GM18909 (cell line): ENCODE data around the gene TEDC1.

Source experiments
- ATAC-seq: cut with Tn5 transposase; IDR thresholded peaks from one replicate; pipeline ENCODE4 v1.9.1; 2021; ENCODE audit warnings: mild to moderate bottlenecking; ENCODE audit not compliant: unreplicated experiment, poor library complexity

TEDC1 gene

DNA sequence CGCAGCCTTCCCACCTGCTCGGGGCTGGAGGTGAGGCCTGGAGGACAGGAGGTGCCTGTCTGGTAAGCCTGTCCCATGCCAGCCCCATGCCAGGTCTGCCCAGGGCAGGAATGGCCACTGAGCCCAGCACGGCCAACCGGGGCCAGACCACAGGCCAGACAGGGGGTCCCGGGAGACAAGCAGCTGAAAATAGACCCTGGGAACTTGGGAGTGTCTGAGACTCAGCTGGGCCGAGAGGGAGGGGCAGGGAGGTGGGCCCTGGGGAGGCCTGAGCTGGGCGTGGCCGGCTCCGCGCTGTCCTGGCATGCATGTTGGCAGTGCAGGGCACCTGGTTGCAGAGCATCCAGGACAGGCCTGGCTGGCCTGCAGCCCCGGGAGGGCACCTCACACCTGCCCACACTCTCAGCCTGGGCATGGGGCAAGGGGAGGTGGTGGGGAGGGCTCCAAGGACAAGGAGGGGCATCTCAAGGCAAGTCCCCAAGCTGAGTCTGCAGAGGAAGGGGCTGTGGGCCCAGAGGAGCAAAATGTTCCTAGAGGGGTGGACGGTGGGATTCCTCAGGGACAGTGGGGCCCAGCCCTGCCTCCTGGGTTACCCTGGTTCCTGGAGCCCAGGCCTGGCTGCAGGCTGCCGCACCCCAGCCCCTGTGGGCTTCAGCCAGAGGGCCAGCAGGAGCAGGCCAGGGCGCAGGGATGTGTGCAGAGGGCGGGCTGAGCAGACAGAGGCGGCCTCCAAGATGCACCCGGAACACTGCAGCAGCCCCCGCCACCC is 7.6 kb upstream of the TEDC1 start:
- ATAC-seq, result no peak

DNA sequence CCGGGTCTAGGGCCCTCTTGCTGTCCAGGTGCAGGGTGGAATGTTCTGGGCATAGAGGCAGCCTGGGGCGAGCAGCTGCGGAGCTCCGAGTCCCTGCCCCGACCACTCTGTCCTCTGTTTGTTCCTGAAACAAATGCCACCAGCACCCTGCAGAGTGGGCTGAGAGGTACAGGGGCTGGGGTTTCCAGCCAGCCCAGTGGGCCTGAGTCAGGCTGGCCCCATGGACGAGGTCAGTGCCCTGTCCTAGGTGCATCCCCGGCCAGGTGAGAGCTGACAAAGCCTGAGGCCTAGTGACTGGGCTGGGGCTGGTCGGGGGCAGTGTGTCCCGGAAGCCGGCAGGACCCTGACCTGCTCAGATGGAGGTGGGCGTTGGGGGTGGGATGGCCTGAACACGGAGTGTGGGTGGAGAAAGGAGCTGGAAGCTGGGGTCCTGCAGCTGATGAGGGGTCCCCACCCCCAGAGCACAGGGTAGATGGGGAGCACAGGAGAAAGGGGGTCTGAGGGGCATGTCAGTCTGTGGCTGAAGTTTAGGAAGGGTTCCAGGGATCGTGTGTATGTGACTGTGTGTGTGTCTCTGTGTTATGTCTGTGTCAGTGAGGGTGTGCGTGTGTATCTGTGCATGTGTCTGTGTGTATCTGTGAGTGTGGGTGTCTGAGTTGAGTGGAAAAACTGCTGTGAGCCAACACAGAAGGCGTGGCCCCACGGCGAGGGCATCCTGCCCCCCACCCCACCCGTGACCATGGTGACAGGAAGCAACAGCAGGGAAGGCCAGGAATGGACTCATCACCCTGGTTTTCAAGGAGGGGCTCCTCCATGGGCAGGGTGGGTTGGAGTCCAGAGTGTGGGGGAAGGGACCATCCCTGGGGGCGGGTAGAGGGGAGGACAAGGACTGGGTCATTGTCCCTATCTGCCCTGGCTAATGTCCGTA is 6.7 kb upstream of the TEDC1 start:
- ATAC-seq, result no peak

DNA sequence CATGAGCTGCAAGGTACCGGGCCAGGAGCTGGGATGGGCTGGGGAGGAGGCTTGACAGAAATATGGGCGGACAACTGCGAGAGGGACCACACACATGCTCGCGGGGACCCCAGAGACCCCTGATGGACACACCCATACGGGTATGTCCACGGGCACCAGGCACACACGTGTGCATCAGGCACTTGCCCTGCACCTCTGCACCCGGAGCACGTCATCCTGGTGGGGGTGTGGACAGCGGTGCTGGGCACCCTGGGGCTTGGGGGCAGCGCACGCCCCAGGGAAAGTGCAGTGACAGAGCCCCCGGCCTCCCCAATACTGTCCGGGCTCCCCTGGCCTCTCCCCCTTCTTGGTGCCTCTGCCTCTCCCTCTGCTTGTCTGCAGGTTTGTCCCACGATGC is 6.1 kb upstream of the TEDC1 start:
- no peak for ATAC-seq

DNA sequence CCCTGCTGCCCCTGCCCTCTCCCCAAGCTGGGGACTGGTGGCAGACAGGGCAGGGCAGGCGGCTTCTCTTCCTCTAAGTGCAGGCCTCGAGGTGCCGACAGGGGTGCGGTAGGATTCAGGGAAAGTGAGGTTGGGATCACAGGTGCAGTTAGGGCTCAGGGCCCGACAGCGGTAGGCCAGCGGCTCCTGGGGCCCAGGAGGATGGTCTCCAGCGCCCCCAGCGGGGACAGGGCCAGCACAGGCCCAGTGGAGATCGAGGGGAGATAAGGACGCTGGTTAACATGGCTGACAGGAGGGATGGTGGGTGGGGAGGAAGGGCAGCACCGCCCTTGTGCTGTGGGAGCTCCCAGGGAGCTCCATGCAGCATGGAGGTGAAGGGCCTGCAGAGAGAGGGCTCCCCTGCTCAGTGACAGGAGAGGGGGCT is 5.3 kb upstream of the TEDC1 start:
- no peak for ATAC-seq

DNA sequence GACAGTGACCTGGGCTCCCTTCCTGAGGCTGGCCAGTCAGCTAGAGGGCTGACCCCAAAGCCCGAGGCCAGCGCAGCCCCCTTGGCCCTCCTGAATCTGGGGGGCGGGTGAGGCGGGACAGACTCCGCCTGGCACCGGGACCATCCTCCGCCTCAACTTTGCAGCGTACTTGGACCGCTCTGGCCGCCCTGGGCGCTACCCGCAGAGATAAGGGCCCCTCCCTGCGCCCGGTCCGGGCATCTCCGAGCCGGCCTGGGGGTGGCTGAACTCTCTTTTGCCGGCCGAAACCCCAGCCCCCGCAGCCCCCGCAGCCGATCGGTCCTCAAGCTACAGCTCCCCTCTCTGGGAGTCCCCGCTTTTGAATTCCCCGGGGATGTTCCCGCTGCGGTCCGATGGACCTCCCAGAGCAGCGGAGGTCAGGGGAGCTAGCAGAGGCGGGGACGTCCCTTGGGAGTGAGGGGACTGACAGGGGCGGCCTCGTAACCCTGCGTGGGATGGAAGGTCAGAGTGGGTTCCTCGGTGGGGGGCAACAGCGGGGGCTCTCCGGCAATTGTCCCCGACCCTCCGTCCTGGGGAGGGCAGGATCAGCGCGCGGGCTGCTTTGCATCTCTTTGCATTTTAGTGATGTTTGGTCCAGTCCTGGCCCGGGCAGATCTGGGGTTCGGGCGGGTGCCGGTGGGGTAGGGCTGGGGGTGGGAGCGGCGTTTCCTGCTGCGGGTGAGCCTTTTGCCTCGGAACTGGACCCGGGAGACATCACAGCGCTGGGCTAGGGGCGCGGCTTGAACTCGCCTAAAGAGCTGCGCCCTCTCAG is 4.7 kb upstream of the TEDC1 start, which contains the start of gene CRIP1:
Gene CRIP1, plus strand, starts transcription at position 724 of the 811 bp plus-strand sequence. CDS start 374 bp downstream, outside the sequence.
- ATAC-seq, result no peak

DNA sequence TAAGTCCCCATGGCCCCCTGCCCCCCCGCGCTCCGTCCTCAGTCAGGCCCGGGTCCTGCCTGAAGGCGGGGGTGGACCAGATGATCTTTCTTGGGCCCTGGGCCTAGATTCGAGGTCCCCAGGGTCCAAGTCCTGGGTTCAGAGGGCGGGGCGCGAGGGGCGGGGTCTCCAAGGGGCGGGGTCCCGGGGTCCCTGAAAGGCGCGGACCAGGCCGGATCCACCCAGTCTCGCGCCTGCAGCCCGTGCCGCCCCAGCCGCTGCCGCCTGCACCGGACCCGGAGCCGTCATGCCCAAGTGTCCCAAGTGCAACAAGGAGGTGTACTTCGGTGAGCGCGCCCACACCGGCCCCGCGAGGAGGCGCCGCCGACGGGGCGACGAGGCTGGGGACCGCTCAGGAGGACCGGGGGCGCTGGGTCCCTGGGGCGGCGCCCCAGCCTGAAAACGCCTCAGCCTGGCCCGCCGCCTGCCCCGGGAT is 4.0 kb upstream of the TEDC1 start:
- ATAC-seq, result no peak

DNA sequence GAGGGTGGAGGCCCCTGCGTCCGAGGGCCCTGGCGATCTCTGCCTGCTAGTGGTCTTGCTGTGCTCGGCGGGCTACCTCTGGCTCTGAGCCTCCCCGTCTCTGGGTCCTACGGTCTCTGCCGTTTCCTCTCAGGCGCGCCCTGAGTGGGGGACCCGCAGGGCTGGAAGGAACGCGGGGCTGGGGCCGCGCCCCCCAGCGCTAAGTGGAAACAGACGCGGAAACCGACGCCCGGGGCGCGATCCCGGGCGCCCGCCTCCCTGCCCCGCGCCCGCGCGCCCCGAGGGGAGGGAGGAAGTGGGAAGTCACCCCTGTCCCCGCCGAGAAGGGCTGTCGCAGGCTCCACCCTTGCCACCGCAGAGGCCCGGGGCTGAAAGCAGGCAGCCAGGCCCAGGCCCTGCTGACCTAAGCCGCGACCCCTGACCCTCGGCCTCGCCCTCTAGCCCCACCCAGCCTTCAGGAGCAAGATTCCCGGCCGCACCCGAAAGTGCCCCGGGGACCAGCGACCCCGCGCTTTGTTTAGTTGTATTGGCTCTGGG is 3.5 kb upstream of the TEDC1 start:
- no peak for ATAC-seq

DNA sequence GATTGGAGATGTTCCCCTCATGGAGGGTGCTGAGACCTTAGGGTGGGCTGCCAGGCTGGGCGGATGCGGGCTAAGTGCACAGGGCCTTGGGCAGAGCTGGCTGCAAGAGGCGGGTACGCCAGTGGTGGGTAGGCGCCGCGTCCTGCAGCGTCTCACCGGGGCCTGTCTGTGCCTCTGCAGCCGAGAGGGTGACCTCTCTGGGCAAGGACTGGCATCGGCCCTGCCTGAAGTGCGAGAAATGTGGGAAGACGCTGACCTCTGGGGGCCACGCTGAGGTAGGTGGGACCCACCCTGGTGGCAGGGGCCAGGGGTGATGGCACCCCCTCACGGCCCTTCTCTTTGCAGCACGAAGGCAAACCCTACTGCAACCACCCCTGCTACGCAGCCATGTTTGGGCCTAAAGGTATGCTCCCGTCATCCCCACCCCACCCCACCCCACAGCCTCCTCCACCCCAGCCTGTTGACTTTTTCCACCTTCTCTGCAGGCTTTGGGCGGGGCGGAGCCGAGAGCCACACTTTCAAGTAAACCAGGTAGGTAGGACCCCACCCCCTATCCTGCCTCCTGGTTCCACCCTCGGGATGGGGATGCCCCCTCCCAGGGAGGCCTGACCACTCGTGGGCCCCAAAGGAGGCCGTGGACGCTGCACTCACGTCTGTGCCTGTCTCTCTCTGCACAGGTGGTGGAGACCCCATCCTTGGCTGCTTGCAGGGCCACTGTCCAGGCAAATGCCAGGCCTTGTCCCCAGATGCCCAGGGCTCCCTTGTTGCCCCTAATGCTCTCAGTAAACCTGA is 2.9 kb upstream of the TEDC1 start:
- ATAC-seq, result no peak

DNA sequence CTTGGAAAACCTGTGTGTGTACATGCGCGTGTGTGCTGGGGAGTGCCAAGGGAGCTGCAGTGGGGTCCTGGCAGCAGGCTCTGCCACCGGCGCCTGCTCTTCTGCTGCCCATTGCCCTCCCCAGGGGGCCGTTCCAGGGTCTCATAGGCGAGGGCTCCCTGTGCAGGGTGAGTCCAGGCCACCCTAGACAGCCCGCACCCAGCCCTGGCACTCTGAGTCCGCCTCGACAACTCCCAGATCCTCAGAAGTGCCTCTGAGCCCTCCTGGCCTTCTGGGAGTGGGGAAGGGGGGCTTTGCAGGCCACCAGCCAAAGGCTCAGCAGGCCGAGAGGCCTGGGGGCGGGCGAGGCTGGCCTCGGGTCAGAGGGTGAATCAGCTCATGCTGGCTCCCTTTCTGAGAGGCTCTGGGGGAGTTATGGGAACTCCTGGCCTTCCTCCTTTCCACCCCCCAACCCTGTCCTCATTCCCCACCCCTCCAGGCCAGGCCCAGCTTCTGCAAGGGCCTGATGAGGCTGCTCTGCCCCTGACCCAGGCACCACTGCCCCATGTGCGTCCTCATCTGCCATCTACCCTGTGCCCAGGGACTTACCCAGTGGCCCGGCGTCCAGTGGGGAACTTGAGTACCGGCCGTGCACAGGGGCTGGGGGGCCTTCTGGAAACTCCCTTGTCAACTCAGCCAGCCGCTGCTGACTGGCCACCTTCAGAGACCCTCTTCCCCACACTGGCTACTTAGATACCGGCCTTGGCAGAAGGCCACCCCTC is 2.1 kb upstream of the TEDC1 start:
- no peak for ATAC-seq

DNA sequence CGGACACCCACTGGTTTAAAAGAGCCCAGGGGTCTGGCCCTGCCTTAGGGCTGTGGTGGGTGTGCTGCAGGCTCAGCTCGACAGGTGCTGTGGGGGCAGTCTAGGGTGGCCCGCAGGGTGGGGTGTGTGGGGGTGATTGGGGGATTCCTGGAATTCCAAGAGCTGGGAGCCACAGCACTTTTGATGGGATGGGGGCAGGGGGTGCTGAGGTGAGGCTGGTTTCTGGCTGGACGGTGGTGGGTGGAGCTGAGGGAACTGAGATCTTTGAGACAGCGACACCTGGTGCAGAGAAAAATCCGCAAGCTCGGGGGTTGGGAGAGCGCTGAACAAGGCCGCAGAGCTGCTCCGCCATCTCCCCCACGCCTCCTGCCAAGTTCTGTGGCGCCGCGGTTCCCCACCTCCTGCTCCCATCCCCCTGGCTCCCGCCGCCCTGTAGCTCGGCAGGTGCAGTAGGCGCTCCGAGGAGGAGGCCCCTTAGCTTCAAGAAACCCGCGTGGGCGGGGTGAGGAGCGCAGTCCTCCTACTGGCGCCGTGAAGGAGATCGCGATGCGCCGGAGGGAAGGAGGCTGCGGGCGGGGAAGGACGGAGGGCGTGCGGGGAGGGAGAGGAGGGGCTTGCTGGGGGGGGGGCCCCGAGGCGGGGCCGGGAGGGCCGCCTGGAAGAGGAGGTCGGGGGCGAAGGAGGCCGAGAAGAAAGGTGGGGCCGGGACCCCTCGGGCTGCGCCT is 1.3 kb upstream of the TEDC1 start:
- ATAC-seq, result no peak

DNA sequence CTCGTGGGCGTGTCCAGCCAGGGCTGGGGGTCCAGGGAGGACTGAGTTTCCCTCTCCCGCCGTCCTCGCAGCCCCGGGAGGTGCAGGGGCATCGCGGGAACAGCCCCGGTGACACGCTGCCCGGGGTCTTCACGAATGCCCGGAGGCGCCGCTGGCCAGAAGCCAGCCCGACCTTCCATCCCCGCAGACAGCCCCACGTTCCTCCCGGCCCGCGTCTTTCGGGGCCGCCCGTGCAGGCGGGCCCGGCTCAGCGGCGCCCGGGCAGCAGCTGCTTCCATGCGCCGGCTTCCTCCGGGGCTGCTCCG is 827 bp upstream of the TEDC1 start:
- ATAC-seq, result peak; percentile 0

DNA sequence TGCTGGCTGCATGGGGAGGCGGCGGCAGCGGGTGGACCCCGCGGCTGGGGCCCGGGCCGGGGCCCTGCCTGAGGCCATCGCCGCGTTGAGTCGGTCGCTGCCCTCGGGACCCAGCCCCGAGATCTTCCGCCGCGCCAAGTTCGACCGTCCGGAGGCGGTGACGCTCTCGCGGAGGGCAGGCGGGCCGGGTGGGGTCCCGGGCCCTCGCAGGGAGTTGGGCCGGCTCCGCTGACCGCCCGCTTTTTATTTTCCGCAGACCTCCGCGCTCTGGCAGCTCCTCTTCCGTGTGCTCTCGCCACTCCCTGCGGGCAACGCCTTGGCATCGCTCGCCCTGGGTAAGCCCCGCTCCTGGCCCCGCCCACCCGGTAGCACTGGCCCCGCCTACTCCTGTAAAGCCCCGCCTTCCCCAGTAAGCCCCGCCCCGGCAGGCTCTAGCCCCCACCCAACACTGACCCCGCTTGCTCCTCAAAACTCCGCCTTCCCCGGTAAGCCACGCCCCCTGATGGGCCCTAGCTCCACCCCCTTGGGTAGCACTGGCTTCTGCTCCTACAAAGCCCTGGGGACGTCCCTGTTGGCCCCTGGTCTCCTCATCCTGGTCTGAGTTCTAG is 424 bp downstream of the TEDC1 start:
- ATAC-seq, result no peak

DNA sequence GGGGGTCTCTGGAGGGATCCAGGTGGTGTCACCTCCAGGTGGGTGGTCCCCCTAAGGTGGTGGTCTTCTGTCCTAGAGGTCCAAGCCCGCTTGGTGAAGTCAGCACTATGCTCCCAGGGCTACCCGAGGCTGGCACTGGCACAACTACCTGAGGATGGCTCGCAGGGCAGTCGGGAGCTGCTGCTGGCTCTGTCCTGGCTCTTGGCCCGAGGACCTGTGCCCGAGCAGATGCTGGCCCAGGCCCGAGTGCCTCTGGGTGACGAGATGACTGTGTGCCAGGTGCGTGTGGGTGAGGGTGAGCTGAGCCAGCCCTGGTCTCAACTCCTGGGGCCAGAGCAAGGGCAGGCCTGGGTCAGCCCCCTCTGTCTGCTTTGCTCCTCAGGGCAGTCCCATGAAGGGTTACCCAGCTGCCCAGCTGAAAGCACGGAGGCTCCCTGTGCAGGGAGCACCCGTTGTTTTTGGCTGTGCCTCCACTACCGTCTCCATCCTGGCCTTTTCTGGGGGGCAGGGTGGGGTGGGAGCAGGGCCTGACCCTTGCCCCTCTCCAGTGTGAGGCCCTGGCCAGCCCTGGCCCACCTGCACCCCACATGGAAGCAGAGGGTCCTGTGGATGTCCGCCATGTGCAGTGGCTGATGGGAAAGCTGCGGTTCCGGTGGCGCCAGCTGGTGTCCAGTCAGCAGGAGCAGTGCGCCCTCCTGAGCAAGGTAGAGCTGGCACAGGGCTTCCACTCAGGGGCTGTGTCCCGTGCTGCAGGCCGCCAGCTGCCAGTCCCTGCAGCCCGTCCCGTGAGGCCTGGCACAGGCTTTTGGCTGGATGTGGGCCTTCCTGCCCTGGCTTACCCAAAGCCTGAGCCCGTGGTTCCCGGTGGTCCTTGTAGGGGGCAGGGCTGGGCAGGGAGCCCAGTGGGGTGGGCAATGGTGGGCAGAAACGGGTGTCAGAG is 1.3 kb downstream of the TEDC1 start:
- ATAC-seq, result no peak

DNA sequence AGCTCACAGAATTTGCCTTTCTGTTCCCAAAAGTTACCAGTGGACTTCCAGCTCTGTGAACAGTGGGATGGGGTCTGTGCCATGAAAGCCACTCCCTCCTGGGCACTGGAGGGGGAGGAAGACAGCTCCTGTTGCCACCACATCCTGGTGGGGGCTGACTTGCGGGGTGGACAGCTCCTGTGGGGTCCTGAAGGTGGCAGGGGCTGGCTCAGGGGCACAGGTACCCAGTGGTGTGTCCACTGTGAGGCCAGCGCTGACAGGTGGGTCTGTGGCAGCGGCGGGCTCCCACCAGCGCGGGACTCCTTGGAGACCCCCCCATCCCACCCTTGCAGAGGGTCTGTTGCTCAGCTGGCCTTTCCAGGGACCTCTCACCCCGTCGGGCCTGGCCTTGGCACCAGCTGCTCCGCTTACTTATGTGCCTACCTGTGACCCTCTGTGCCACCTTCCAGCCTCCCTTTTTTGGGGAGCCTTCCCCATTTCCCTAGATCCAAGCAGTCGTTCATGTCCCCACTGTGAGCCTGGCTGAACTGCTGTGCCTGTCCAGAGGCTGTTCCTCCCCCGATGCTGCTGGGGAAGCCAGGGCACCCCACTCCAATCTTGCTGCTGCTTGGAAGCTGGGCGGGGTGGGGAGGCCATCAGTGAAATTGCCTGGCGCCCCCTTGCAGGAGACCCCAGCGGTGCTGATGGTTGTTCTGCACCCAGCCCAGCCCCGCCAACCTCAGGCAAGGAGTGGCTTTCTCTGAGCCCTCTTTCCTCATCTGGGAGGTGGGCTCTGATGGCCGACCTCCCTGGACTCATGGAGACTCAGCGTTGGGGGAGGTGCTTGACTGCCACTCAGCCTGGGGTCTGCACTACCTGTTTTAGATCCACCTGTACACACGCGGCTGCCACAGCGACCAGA is 2.2 kb downstream of the TEDC1 start:
- ATAC-seq, result no peak

DNA sequence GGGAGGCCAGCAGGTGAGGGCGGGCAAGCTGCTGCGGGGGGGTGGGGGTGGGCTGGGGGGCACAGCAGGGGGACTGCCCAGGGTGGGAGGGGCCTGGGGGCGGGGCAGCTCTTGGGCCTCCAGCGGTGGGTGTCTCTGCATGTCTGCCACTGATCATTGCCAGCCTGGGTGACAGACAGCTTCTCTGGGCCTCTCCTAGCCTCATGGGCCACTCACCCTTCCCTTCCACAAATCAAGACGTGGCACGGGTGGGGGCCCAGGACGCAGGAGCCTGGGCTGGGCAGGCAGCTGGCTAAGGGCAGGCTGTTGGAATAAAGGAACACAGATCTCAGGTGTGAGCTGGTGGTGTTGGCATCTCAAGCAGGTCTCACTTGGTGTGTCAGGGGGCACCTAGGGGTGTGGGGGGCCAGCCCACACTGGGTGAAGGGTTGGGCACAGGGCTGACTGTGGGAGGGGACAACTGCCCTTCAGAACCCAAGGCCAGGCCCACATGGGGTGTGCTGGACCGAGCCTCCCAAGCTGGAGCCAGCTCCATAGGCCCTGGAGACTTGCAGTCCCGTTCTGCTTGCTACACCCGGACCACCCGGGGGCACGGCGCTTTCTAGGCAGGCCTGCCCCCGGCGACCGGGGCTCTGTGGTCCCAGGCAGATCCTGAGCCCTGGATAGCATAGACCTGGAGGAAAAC is 3.0 kb downstream of the TEDC1 start:
- no peak for ATAC-seq
